HCT116 (cell line): Measurements from ENCODE around the gene CENPS.

ENCODE experiments used
- EZH2 ChIP-seq: fragments of 200-600 bp; sonication (generic); IDR thresholded peaks from 2 replicates; pipeline ENCODE4 v1.6.1; 2017; ENCODE audit warnings: antibody characterized with exemption, mixed run types
- FOSL1 ChIP-seq: IDR thresholded peaks from 2 replicates; pipeline ENCODE4 v1.6.1; 2012; ENCODE audit warnings: low read depth

GRCh38 chr1:10419351-10419750, 10.9 kb upstream of the CENPS start:
- TF ChIP-seq EZH2 (no peak), FOSL1 (no peak)
